ENCODE results near the gene M1AP. TPM values are rescaled to one million over a fixed set of nuclear protein-coding genes. Genes with fewer than 3 reads are reported as not detected.

Gene M1AP
- total and polyA plus RNA-seq, 2 of the 4 experiments (the other 2 are of a cell fraction), result 0.03 TPM; not detected in 1

DNA sequence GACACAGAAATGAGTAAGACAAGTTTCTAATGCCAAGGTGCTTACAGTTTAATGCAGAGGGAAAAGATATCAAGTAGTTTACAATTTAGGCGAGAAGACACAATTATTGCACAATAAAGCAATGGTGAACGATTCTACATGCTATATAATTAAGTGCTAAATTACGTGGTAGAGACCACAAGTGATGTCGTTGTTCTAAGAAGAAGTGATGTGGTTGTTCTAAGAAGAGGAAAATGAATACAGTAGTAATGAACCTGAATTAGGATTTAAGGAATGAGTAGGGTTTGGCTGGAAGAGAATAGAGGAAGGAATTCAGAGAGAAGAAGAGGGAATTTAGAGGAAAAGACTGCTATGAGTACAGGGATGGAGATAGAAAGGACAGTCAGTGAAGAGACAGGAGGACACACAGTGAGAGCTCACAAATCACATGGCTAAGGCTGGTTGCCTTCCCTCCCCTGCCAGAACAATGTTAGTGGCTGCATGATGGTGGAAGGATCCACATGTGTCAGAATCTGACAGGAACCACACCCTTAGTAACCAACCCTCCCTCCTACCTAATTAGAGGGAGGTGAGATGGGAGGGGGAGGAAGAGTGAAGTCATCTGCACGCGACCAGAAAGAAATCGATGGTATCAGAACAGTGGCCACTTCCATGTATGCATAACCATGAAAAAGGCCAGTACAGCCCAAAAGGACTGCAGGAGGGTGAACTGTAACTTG is 44.7 kb downstream of the M1AP start:
- Histone ChIP-seq H3K4me2 (ENCODE audit: low read depth, low read length) (no peak overlapping the region), H3K56ac (ENCODE audit: extremely low read depth, insufficient read depth, low read length) (no peak overlapping the region), H3K18ac (ENCODE audit: low read depth, low read length) (no peak overlapping the region), H3K79me1 (ENCODE audit: low read depth in 1 of 2, low read length in 2 of 2) (no peaks in the 10 kb centered on the region), H3K9me3 (ENCODE audit: control insufficient read depth, insufficient read depth, low read length) (0 out of 2 replicates have a peak, but pooled peaks cover 2% of the 10 kb centered on the region), H4K5ac (ENCODE audit: low read depth, low read length) (no peak overlapping the region), H3K4me3 (ENCODE audit: insufficient read depth, low read depth, low read length) (no peak overlapping the region), H3K36me3 (ENCODE audit: control insufficient read depth, insufficient read depth, low read length) (no peaks in the 10 kb centered on the region), H2BK5ac (ENCODE audit: low read depth, low read length, poor library complexity, severe bottlenecking) (no peak overlapping the region), H4K20me1 (ENCODE audit: insufficient read depth, low read length) (no peaks in the 10 kb centered on the region), H2BK120ac (ENCODE audit: low read depth, low read length) (no peak overlapping the region), H2BK15ac (ENCODE audit: low read depth, low read length) (no peak overlapping the region), H3K27ac (ENCODE audit: insufficient read depth, low read length) (no peak overlapping the region), H4K91ac (ENCODE audit: insufficient read depth, low read depth, low read length) (no peak overlapping the region), H3K4ac (ENCODE audit: low read depth, low read length) (no peak overlapping the region), H3K9me1 (ENCODE audit: insufficient read depth, low read length) (no peaks in the 10 kb centered on the region), H3K23ac (ENCODE audit: low read depth, low read length) (no peak overlapping the region), H3K9ac (ENCODE audit: low read depth, low read length) (no peak overlapping the region), H3K14ac (replicated peaks; ENCODE audit: low read depth, low read length) (no peak overlapping the region), H2AK5ac (ENCODE audit: low read depth, low read length) (no peak overlapping the region), H2AFZ (replicated peaks; ENCODE audit: low read length, poor library complexity) (no peak overlapping the region), H3K4me1 (ENCODE audit: control insufficient read depth, insufficient read depth, low read length) (no peaks in the 10 kb centered on the region), H2AK9ac (replicated peaks; ENCODE audit: low read depth, low read length, poor library complexity) (no peak overlapping the region), H3K27me3 (ENCODE audit: control insufficient read depth, insufficient read depth, low read length) (peaks cover 21% of the 10 kb centered on the region), H4K8ac (ENCODE audit: low read depth in 2 of 2, low read length in 2 of 2) (no peak overlapping the region), H2BK20ac (ENCODE audit: low read depth, low read length) (no peak overlapping the region)
- intact Hi-C loops (cut with micrococcal nuclease), result loop anchor here (5.0 kb wide), 1 partner anchor 34 kb away; no protein-coding TSS in a partner anchor
- TF ChIP-seq FOS (IDR thresholded peaks at IDR 0.05; ENCODE audit: low read depth, low read length) (no peak), SMC3 (IDR thresholded peaks at IDR 0.05; ENCODE audit: low read depth, low read length) (no peak), RCOR1 (IDR thresholded peaks at IDR 0.05; ENCODE audit: insufficient replicate concordance, low read length) (no peak), CEBPB (IDR thresholded peaks at IDR 0.05; ENCODE audit: low read depth, low read length) (peak; percentile 83), POLR2A (IDR thresholded peaks at IDR 0.05; ENCODE audit: low read depth, low read length) (no peak)
- ChIA-PET POLR2A (ENCODE audit: unreplicated experiment) (interaction anchor here (0.6 kb wide), 1 partner anchor 68 kb away, joined by 3 read pairs; no protein-coding TSS in a partner anchor), CTCF (no interaction called here)
- WGBS, 2 experiments (ENCODE audit: extremely low coverage in 2 of 2, insufficient read length in 1 of 2), result 20% methylated on average over 1 of the region's 7 CpGs; no CpG with 5 or more reads in 1 of the 2 experiments
- ATAC-seq (ENCODE audit: low read depth) (no peak), DNase-seq (no peak)
- dilution Hi-C loops (cut with HindIII; ENCODE audit: low sequenced_read_pairs, unreplicated experiment), result no loop called here
- in situ Hi-C loops (cut with MboI; ENCODE audit: low sequenced_read_pairs), result no loop called here
- BruUV-seq (replicated peaks), result no TSS peak
